ENCODE data around the gene WDR62. TPM values are rescaled to one million over a fixed set of nuclear protein-coding genes. Genes with fewer than 3 reads are reported as not detected.

Gene WDR62
- total and polyA plus RNA-seq, 9 donors: 0.18 to 1.0 (median 0.51) TPM

GRCh38 chr19:36097036-36097435, 42.3 kb downstream of the WDR62 start:
- DNase-seq: no peak
- no peaks in the 10 kb centered on the region for H3K27me3 ChIP-seq
- H3K36me3 ChIP-seq: no peaks in the 10 kb centered on the region
- WGBS, 3 donors: 84 to 92% (median 90%) methylated on average over 6 of the region's 6 CpGs
- no peak overlapping the region for H3K27ac ChIP-seq
- intact Hi-C loops (cut with DNase I): no loop called here
- no peaks in the 10 kb centered on the region for H3K9me3 ChIP-seq
- H3K4me1 ChIP-seq (ENCODE audit: insufficient read depth): no peaks in the 10 kb centered on the region
- TF ChIP-seq EP300 (IDR thresholded peaks at IDR 0.05): no peak
- no peak for TF ChIP-seq CTCF (IDR thresholded peaks at IDR 0.05)
- no peak for TF ChIP-seq POLR2A (IDR thresholded peaks at IDR 0.05)
- H3K4me3 ChIP-seq: no peak overlapping the region

GRCh38 chr19:36099166-36099785, 44.6 kb downstream of the WDR62 start:
- Histone ChIP-seq H3K4me1 (ENCODE audit: insufficient read depth) (no peaks in the 10 kb centered on the region), H3K36me3 (no peaks in the 10 kb centered on the region), H3K27ac (no peak overlapping the region), H3K9me3 (no peaks in the 10 kb centered on the region), H3K4me3 (no peak overlapping the region), H3K27me3 (no peaks in the 10 kb centered on the region)
- DNase-seq: no peak
- intact Hi-C loops (cut with DNase I): no loop called here
- no peak for TF ChIP-seq CTCF (IDR thresholded peaks at IDR 0.05)
- no peak for TF ChIP-seq EP300 (IDR thresholded peaks at IDR 0.05)
- no peak for TF ChIP-seq POLR2A (IDR thresholded peaks at IDR 0.05)
- whole genome bisulfite sequencing, 3 donors: 82 to 86% (median 84%) methylated on average over 18 to 19 of the region's 19 CpGs

- WGBS, 3 donors: 81 to 97% (median 85%) methylated on average over 4 to 5 of the region's 5 CpGs
- Histone ChIP-seq H3K4me1 (ENCODE audit: insufficient read depth) (no peaks in the 10 kb centered on the region), H3K36me3 (no peaks in the 10 kb centered on the region), H3K4me3 (no peak overlapping the region), H3K27ac (no peak overlapping the region), H3K9me3 (no peaks in the 10 kb centered on the region), H3K27me3 (no peaks in the 10 kb centered on the region)
- TF ChIP-seq CTCF (IDR thresholded peaks at IDR 0.05): no peak
- TF ChIP-seq POLR2A (IDR thresholded peaks at IDR 0.05): no peak
- TF ChIP-seq EP300 (IDR thresholded peaks at IDR 0.05): no peak
- no peak for DNase-seq
- intact Hi-C loops (cut with DNase I): no loop called here
Measured at GRCh38 chr19:36100476-36100875, 45.8 kb downstream of the WDR62 start.

- Histone ChIP-seq H3K27ac (no peak overlapping the region), H3K9me3 (no peaks in the 10 kb centered on the region), H3K36me3 (no peaks in the 10 kb centered on the region), H3K27me3 (no peaks in the 10 kb centered on the region), H3K4me1 (ENCODE audit: insufficient read depth) (no peaks in the 10 kb centered on the region), H3K4me3 (no peak overlapping the region)
- DNase-seq: no peak
- no peak for TF ChIP-seq CTCF (IDR thresholded peaks at IDR 0.05)
- TF ChIP-seq POLR2A (IDR thresholded peaks at IDR 0.05): no peak
- TF ChIP-seq EP300 (IDR thresholded peaks at IDR 0.05): no peak
- intact Hi-C loops (cut with DNase I): no loop called here
- 82 to 90% (median 85%) methylated on average over 26 to 27 of the region's 27 CpGs for WGBS, 3 donors
Measured at GRCh38 chr19:36101550-36102327, 47.0 kb downstream of the WDR62 start.

Data from ovary (tissue), 9 donors.